IPS DF 19.7 (cell line): ENCODE results near the gene CYP1A2.
"Not testable (repeated sequence)": the region's sequence is repeated elsewhere in the genome, so short reads cannot be mapped to it uniquely, and the experiment has no call there.

Experiments used
- DNase-seq: peaks from one replicate; pipeline ENCODE4 v3.0.0-alpha.2; 2013; ENCODE audit warnings: low read depth, low spot score

The CYP1A2 gene

GRCh38 chr15:74735305-74735704 lies 13.3 kb upstream of the CYP1A2 start:
- DNase-seq: no peak

- DNase-seq: not testable (repeated sequence)
Measured at GRCh38 chr15:74738239-74738638, 10.4 kb upstream of the CYP1A2 start.

GRCh38 chr15:74742422-74742821 lies 6.2 kb upstream of the CYP1A2 start:
- DNase-seq: no peak

GRCh38 chr15:74746389-74746788 lies 2.3 kb upstream of the CYP1A2 start:
- no peak for DNase-seq

GRCh38 chr15:74749832-74750231 lies 1.2 kb downstream of the CYP1A2 start:
- DNase-seq: no peak

GRCh38 chr15:74750751-74751150 lies 2.1 kb downstream of the CYP1A2 start:
- no peak for DNase-seq

GRCh38 chr15:74752011-74752410 lies 3.4 kb downstream of the CYP1A2 start:
- no peak for DNase-seq

GRCh38 chr15:74752531-74752930 lies 3.9 kb downstream of the CYP1A2 start:
- DNase-seq: no peak

GRCh38 chr15:74754593-74755215 lies 6.1 kb downstream of the CYP1A2 start:
- DNase-seq: no peak

GRCh38 chr15:74758736-74759135 lies 10.1 kb downstream of the CYP1A2 start:
- no peak for DNase-seq

- DNase-seq: no peak
Measured at GRCh38 chr15:74762791-74763150, 14.1 kb downstream of the CYP1A2 start.

- no peak for DNase-seq
Measured at GRCh38 chr15:74763416-74763815, 14.8 kb downstream of the CYP1A2 start.

- no peak for DNase-seq
Measured at GRCh38 chr15:74767167-74768098, 18.8 kb downstream of the CYP1A2 start.

GRCh38 chr15:74768099-74768770 lies 19.6 kb downstream of the CYP1A2 start:
- DNase-seq: no peak

- no peak for DNase-seq
Measured at GRCh38 chr15:74768771-74769342, 20.2 kb downstream of the CYP1A2 start.

GRCh38 chr15:74769463-74770025 lies 20.9 kb downstream of the CYP1A2 start:
- no peak for DNase-seq

GRCh38 chr15:74770211-74770903 lies 21.7 kb downstream of the CYP1A2 start:
- no peak for DNase-seq

- DNase-seq: no peak
Measured at GRCh38 chr15:74773329-74773728, 24.7 kb downstream of the CYP1A2 start.

GRCh38 chr15:74773731-74774252 lies 25.1 kb downstream of the CYP1A2 start:
- no peak for DNase-seq

- DNase-seq: no peak
Measured at GRCh38 chr15:74775132-74775562, 26.5 kb downstream of the CYP1A2 start.

- DNase-seq: no peak
Measured at GRCh38 chr15:74775894-74776293, 27.2 kb downstream of the CYP1A2 start.
